C1 segment of cervical spinal cord (tissue), 14 donors: Measurements from ENCODE around the gene TBX2.

Experiments
- DNase-seq, 14 donors: peaks; one replicate each; lab custom pipeline; 2025; lab: John Stamatoyannopoulos, UW

The TBX2 gene

GRCh38 chr17:61413661-61414126, 14.1 kb downstream of the TBX2 start:
- no peak for DNase-seq

GRCh38 chr17:61414141-61414935, 14.7 kb downstream of the TBX2 start:
- DNase-seq, result no peak

- DNase-seq, result no peak
Observed at GRCh38 chr17:61414936-61415251, 15.3 kb downstream of the TBX2 start.

GRCh38 chr17:61415374-61416210, 15.9 kb downstream of the TBX2 start:
- DNase-seq, result no peak

- no peak for DNase-seq
Observed at GRCh38 chr17:61416211-61416539, 16.5 kb downstream of the TBX2 start.

- peak in 12 of 14 donors; percentile 17 to 75 (median 53) for DNase-seq
Observed at GRCh38 chr17:61416540-61417363, 17.1 kb downstream of the TBX2 start.

GRCh38 chr17:61418449-61418848, 18.8 kb downstream of the TBX2 start:
- DNase-seq, result no peak

- no peak for DNase-seq
Observed at GRCh38 chr17:61419496-61420046, 19.9 kb downstream of the TBX2 start.

- no peak for DNase-seq
Observed at GRCh38 chr17:61420052-61420451, 20.4 kb downstream of the TBX2 start.

- DNase-seq, result no peak
Observed at GRCh38 chr17:61420745-61421398, 21.2 kb downstream of the TBX2 start.

- DNase-seq, result no peak
Observed at GRCh38 chr17:61421460-61421859, 21.8 kb downstream of the TBX2 start.

- no peak for DNase-seq
Observed at GRCh38 chr17:61422116-61422799, 22.6 kb downstream of the TBX2 start.

- no peak for DNase-seq
Observed at GRCh38 chr17:61422869-61423268, 23.2 kb downstream of the TBX2 start.

- DNase-seq, result no peak
Observed at GRCh38 chr17:61423967-61424649, 24.5 kb downstream of the TBX2 start.

- DNase-seq, result no peak
Observed at GRCh38 chr17:61425682-61426481, 26.2 kb downstream of the TBX2 start.

- DNase-seq, result no peak
Observed at GRCh38 chr17:61426482-61427304, 27.1 kb downstream of the TBX2 start.

GRCh38 chr17:61427567-61427966, 27.9 kb downstream of the TBX2 start:
- no peak for DNase-seq

- no peak for DNase-seq
Observed at GRCh38 chr17:61429274-61429673, 29.6 kb downstream of the TBX2 start.
